Measurements from ENCODE around the gene NR2F6. TPM values are rescaled to one million over a fixed set of nuclear protein-coding genes. Genes with fewer than 3 reads are reported as not detected.

NR2F6 gene
- 2.4 and 6.3 TPM in 2 replicates for polyA plus RNA-seq

GRCh38 chr19:17245535-17245984 is at the start of gene NR2F6:
Gene NR2F6, minus strand, starts transcription at chr19:17245919. Its CDS starts 699 bp downstream, at chr19:17245220.

GRCh38 chr19:17281391-17282304 is 35.9 kb upstream of the NR2F6 start, which contains the start of gene ANKLE1:
Gene ANKLE1, plus strand, starts transcription at chr19:17281901. Its CDS starts 20 bp downstream, at chr19:17281921.

GRCh38 chr19:17266975-17267788 is 21.5 kb upstream of the NR2F6 start, which contains the start of gene BABAM1:
Gene BABAM1, plus strand, starts transcription at chr19:17267443. Its CDS starts 1,364 bp downstream, at chr19:17268807.

GRCh38 chr19:17264641-17264979 is 18.9 kb upstream of the NR2F6 start, which contains the start of gene USHBP1:
Gene USHBP1, minus strand, starts transcription at chr19:17264745. Its CDS starts 446 bp downstream, at chr19:17264299.

GRCh38 chr19:17226002-17226933 is 19.5 kb downstream of the NR2F6 start, which contains the start of gene OCEL1:
Gene OCEL1, plus strand, starts transcription at chr19:17226226. Its CDS starts 22 bp downstream, at chr19:17226248.

GRCh38 chr19:17215127-17215971 is 30.4 kb downstream of the NR2F6 start, which contains the start of gene USE1:
Gene USE1, plus strand, starts transcription at chr19:17215357. Its CDS starts 49 bp downstream, at chr19:17215406.

Other genes with a start within 250 kb of the NR2F6 start
- gene CPAMD8, start 219.1 kb downstream of the NR2F6 start, polyA plus RNA-seq = not detected in 2 replicates
- gene HAUS8, start 170.5 kb downstream of the NR2F6 start, polyA plus RNA-seq = 0.48 and 5.1 TPM in 2 replicates
- gene MYO9B, start 170.1 kb downstream of the NR2F6 start, polyA plus RNA-seq = 0.85 and 4.5 TPM in 2 replicates
- gene USE1, start 30.6 kb downstream of the NR2F6 start, polyA plus RNA-seq = 43.9 and 51.1 TPM in 2 replicates
- 17.9 and 18.2 TPM in 2 replicates for gene OCEL1, start 19.7 kb downstream of the NR2F6 start, polyA plus RNA-seq
- gene USHBP1, start 18.8 kb upstream of the NR2F6 start, polyA plus RNA-seq = not detected in 2 replicates
- 45.2 and 64.5 TPM in 2 replicates for gene BABAM1, start 21.5 kb upstream of the NR2F6 start, polyA plus RNA-seq
- gene ANKLE1, start 36.0 kb upstream of the NR2F6 start, polyA plus RNA-seq = 0.28 TPM in 1 of 2 replicates, not detected in the other
- gene ABHD8, start 57.5 kb upstream of the NR2F6 start, polyA plus RNA-seq = 0.71 and 2.5 TPM in 2 replicates
- gene MRPL34, start 60.0 kb upstream of the NR2F6 start, polyA plus RNA-seq = 58.3 and 88.7 TPM in 2 replicates
- 5.3 and 14.2 TPM in 2 replicates for gene DDA1, start 63.6 kb upstream of the NR2F6 start, polyA plus RNA-seq
- 1.2 and 2.9 TPM in 2 replicates for gene ANO8, start 88.9 kb upstream of the NR2F6 start, polyA plus RNA-seq
- gene GTPBP3, start 91.6 kb upstream of the NR2F6 start, polyA plus RNA-seq = 0.87 and 6.8 TPM in 2 replicates
- not detected in 2 replicates for gene PLVAP, start 131.4 kb upstream of the NR2F6 start, polyA plus RNA-seq
- not detected in 2 replicates for gene CCDC194, start 148.3 kb upstream of the NR2F6 start, polyA plus RNA-seq
- gene BST2, start 159.7 kb upstream of the NR2F6 start, polyA plus RNA-seq = not detected in 2 replicates
- 1.2 and 4.1 TPM in 2 replicates for gene MVB12A, start 174.1 kb upstream of the NR2F6 start, polyA plus RNA-seq
- not detected in 2 replicates for gene TMEM221, start 202.7 kb upstream of the NR2F6 start, polyA plus RNA-seq
- gene NXNL1, start 215.0 kb upstream of the NR2F6 start, polyA plus RNA-seq = not detected in 2 replicates
- gene SLC27A1, start 224.6 kb upstream of the NR2F6 start, polyA plus RNA-seq = 1.5 and 2.3 TPM in 2 replicates

Measured in Purkinje cell (primary cell).